Fibroblast of pulmonary artery (primary cell): ENCODE measurements around the gene HIVEP3.

Experiments
- DNase-seq: peaks from one replicate; pipeline ENCODE4 v3.0.0-alpha.2; 2010; ENCODE audit warnings: low read depth
- H3K4me3 ChIP-seq: replicated peaks from 2 replicates; pipeline ENCODE4 v1.5.1; 2011; ENCODE audit warnings: low read depth, mild to moderate bottlenecking, control low read depth, low read length, moderate library complexity
- TF ChIP-seq, protein P1 (sequence below): IDR thresholded peaks from 2 replicates; pipeline ENCODE4 v1.5.1; 2011; ENCODE audit warnings: mild to moderate bottlenecking, control low read depth, low read length, inconsistent platforms; ENCODE audit errors: missing control alignments

The HIVEP3 gene

DNA sequence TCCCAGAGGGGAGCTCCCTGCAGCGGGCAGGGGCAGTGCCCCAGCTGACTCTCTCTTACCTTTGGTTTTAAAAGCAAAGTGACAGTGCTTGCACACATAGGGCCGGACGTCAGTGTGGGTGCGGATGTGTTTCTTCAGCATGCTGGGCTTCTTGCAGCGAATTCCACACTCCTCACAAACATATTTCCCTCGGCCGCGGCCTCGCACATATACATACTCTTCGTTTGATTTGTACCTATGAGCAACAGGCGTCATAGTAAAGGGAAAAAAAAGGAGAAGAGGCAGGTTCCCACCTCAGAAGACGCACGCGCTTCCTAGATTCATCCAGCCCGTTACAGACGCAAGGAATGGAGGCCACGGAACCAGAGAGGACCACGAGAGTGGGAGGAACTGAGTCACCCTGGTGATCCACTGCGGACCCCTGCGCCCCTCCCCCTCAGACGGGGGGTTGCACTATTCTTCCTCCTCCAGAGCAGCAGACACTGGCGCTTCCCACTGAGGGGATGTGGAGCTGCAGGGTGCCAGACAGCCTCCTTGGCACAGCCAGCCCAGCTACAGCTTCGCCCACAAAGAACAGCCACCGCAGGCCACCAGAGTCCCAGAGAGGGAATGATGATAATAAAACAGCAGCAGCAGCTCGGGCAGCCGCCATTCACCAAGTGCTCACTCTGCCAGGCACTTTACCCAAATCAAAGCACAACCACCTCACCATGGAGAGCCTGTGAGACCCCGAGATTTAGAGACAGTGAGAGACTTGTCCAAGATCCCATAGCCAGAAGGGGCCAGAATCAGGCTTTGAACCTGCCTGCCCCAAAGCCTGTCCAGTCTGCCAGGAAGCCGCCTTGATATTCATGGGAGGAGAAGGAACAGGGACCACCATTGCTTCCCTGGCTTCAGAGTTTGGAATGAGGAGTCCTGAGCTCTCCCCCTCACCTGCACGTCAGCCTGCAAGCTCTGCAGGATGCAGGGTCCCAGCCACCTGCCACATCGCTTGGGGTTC, 393.7 kb downstream of the HIVEP3 start:
- TF ChIP-seq, protein P1, sequence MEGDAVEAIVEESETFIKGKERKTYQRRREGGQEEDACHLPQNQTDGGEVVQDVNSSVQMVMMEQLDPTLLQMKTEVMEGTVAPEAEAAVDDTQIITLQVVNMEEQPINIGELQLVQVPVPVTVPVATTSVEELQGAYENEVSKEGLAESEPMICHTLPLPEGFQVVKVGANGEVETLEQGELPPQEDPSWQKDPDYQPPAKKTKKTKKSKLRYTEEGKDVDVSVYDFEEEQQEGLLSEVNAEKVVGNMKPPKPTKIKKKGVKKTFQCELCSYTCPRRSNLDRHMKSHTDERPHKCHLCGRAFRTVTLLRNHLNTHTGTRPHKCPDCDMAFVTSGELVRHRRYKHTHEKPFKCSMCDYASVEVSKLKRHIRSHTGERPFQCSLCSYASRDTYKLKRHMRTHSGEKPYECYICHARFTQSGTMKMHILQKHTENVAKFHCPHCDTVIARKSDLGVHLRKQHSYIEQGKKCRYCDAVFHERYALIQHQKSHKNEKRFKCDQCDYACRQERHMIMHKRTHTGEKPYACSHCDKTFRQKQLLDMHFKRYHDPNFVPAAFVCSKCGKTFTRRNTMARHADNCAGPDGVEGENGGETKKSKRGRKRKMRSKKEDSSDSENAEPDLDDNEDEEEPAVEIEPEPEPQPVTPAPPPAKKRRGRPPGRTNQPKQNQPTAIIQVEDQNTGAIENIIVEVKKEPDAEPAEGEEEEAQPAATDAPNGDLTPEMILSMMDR, result no peak
- H3K4me3 ChIP-seq, result no peak overlapping the region
- DNase-seq, result no peak

DNA sequence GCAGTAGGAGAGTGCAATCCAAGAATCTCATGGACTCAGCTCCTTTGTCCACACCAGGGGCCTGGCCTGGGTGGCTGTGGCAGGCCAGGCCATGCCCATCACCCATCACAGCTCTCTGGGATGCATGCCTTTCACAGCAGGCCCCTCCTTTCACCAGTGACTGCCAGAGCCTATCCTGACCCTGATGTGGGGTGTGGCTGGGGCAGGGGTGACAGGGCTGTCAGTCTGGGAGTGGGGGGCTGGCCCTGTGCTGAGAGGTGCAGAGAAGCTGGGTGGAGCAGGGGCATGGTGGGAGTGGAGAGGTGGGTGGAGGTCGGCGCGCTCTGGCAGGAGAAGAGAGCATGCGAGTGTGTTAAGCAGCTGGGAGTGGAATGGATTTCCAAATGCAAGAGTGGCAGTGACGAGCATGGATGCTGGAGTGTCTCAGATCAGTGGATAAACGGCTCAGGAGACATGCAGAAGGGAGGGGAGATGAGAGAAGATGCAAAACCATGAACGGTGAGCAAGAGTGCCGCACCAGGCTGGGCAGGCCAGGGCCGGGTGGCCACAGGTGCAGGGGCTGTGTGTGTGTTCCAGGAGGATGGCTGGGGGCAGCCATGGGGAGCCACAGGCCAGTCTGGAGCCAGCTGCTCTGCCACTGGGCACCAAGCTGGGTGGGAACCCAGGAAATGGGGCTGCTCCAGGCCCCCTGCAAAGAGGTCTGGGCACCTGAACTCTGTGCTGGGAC, 394.6 kb downstream of the HIVEP3 start:
- no peak overlapping the region for H3K4me3 ChIP-seq
- no peak for DNase-seq
- TF ChIP-seq, protein P1, result no peak

DNA sequence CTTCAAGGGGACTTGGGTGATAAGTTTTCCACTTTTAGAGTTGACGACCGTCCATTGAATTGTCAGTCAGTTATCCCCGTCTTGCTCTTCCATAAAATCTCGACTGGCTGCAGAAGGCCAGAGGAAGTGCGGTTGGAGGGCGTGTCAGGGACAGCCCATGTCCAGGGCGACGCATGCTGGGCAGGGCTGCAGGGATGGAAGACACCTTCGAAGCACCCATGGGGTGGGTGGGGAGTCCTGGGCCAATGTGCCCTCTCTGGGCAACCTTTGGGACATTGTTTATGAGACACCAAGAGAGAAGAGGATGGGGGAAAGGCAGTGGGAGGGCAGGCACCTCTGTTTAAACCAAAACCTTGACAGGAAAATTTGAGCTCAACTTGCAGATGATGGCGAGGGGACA, 395.7 kb downstream of the HIVEP3 start:
- H3K4me3 ChIP-seq, result no peak overlapping the region
- TF ChIP-seq, protein P1, result no peak
- no peak for DNase-seq

DNA sequence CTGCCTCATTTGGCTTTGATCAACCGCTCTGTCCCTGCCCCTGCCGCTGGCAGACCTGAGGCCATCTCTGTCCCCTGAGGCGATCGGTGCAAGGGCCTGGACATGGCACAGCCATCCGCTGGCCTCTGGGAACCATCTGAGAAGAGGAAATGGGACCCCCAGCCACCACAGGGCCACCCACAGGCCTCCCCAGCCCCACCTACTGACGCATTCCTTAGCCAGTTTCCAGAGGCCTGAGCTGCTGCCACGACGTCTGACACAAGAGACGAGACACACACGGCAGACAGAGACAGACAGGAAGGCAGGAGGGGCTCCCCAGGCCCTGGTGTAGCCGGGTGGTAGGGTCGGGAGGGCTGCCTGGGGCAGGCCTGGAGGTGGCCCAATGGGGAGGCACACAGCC, 397.0 kb downstream of the HIVEP3 start:
- no peak overlapping the region for H3K4me3 ChIP-seq
- TF ChIP-seq, protein P1, result no peak
- DNase-seq, result no peak

DNA sequence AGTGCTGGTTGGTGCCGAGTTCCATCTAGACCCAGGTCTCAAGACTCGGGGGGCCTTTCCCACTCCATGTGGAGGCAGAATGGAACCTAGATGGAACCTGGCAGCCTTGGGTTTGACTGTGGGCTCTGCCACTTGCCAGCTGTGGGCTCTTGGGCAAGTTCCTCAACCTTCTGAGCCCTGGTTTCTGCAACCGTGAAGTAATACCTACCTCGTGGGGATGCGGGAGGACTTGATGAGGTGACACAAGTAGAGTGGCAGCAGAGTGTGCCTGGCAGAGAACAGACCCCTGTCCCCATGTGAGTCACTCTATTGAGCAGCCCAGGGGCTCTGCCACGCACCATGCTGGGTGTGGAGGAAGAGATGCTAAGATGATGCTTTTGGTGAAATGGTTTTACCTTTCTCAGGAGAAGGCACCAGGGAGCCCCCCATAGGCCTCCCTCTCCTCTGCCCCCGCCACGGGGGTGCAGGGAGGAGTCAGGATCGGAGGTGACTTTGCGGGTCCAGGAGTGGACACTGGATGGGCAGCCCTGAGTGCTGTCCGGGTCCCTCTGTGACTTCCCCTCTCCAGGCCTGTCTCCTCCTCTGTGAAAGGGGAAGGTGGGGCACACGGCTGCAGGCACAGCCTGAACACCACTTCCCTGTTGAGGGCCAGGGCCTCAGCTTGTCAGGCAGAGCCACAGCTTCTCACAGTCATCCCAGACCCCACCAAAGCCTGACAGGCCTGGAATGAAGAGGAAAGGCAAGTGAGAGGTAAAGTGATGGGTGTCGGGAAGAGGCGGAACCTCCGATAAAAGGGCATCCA, 397.6 kb downstream of the HIVEP3 start:
- TF ChIP-seq, protein P1, result no peak
- no peak overlapping the region for H3K4me3 ChIP-seq
- no peak for DNase-seq

DNA sequence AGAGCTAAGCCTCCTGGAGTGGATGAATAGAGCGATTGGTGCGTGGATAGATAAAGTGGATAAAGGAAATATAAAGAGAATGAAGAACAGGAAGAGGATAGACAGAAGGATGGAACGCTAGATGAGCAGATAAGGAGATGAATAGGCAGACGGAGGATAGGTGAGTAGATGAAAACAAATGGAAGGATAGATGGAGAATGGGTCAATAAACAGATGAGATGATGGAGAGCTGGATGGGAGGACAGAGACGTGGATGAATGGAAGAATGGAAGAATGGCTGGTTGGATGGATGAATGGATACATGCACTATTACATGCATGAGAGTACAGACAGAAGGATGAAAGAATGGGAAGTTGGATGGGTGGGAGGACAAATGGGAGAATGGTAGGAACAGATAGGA, 399.1 kb downstream of the HIVEP3 start:
- TF ChIP-seq, protein P1, result no peak
- no peak for DNase-seq
- no peak overlapping the region for H3K4me3 ChIP-seq
